Adrenal gland (tissue), 12 donors: ENCODE results near the gene SCUBE3. TPM values are rescaled to one million over a fixed set of nuclear protein-coding genes. Genes with fewer than 3 reads are reported as not detected.

Experiments used
- DNase-seq, 7 donors: peaks; one replicate each; pipeline ENCODE4 v3.0.0-alpha.2; 2019 to 2020
- H3K27ac ChIP-seq, 5 donors: fragments of 200-600 bp; sonication (generic) in 4 of 5; 1 replicate in 3 of 5; 2 replicates in 2 of 5; pipeline versions ENCODE4 v1.5.1 to v1.8.0; 2016 to 2020; ENCODE audit warnings: mild to moderate bottlenecking in 1 of 5
- H3K27me3 ChIP-seq: fragments of 200-600 bp; 2 replicates; pipeline ENCODE4 v1.8.0; 2021
- H3K36me3 ChIP-seq, 2 donors: fragments of 200-600 bp; replicated peaks in 1 of 2; 1 replicate in 1 of 2; 2 replicates in 1 of 2; pipeline versions ENCODE4 v1.5.1 to v1.8.0; 2018 to 2022
- H3K4me1 ChIP-seq, 2 donors: fragments of 200-600 bp; replicated peaks in 1 of 2; 1 replicate in 1 of 2; 2 replicates in 1 of 2; pipeline versions ENCODE4 v1.5.1 to v1.8.0; 2018 to 2021
- H3K4me3 ChIP-seq, 4 donors: fragments of 200-600 bp; sonication (generic) in 3 of 4; one replicate each; pipeline ENCODE4 v1.5.1; 2016 to 2018
- H3K9me3 ChIP-seq, 3 donors: fragments of 200-600 bp; sonication (generic) in 1 of 3; replicated peaks in 1 of 3; 1 replicate in 2 of 3; 2 replicates in 1 of 3; pipeline versions ENCODE4 v1.5.1 to v1.8.0; 2016 to 2021
- POLR2A ChIP-seq, 2 donors: fragments of 450-650 bp; IDR thresholded peaks; one replicate each; pipeline ENCODE4 v1.6.1; 2017; ENCODE audit warnings: antibody characterized with exemption in 2 of 2, mild to moderate bottlenecking in 2 of 2, moderate library complexity in 1 of 2
- WGBS, 4 donors: extraction: QIAGEN DNeasy Blood & Tissue Kit in 2 of 4; methylation state at CpG; one replicate each; pipeline versions ENCODE4 v1.1.5 to v1.1.7; 2013 to 2017; 5-methylcytosine and 5-hydroxymethylcytosine counted together
- intact Hi-C, 2 donors: fragments of 100-400 bp; cut with DNase I; formaldehyde crosslinking; loops; one replicate each; pipeline versions ENCODE4 v1.14.1 to v1.15.0; 2022 to 2023
- polyA plus RNA-seq, 3 donors: library from polyadenylated mRNA; stranded (reverse); fragments of 200-250 nt in 2 of 3; fragments of 350-450 nt in 1 of 3; fragmentation: Illumina TruSeq in 1 of 3; extraction: RNeasy Lipid Tissue Mini Kit (QIAGEN cat#74804) in 1 of 3; gene quantifications; one replicate each; pipeline ENCODE4 v1.2.3, GENCODE V29; 2013 to 2014
- total RNA-seq, 9 donors: library from RNA; depleted of rRNA in 4 of 9; stranded (reverse); fragments of >200 nt in 4 of 9; fragments of 120-200 nt in 1 of 9; fragmentation: NEBNext Ultra II Directional in 1 of 9; extraction: Animal tissue kit (Norgen Biotek cat#: 25700) in 1 of 9; gene quantifications; one replicate each; pipeline versions ENCODE4 v1.1.0 to v1.2.4, GENCODE V29; 2013 to 2023
- TF ChIP-seq, protein P1 (sequence below), 6 experiments: fragments of 450-650 bp in 4 of 6; fragments of 200-600 bp in 2 of 6; sonication (generic) in 1 of 6; IDR thresholded peaks; 1 replicate in 5 of 6; 2 replicates in 1 of 6; pipeline versions ENCODE4 v1.5.1 to v1.8.0; 2016 to 2021; ENCODE audit warnings: antibody characterized with exemption in 6 of 6, mild to moderate bottlenecking in 2 of 6, moderate library complexity in 1 of 6
- donor health status: healthy with polysubstance abuse.
- donor health status: Bipolar disorder and iron deficiency.
- donor health status: DM: yes; HTN: yes; CAD: no.
- donor health status: DM: no; HTN: no; CAD: no.
- donor health status: DM: no; HTN: no; CAD: no.
- donor health status: DM: yes; HTN: yes; CAD: no.

SCUBE3 gene
- total and polyA plus RNA-seq, 12 donors: 0.50 to 32.8 (median 5.4) TPM

GRCh38 chr6:35202066-35202546, 11.7 kb upstream of the SCUBE3 start:
- 76 to 84% (median 80%) methylated on average over 6 of the region's 6 CpGs for WGBS, 4 donors
- Histone ChIP-seq H3K9me3 (no peaks in the 10 kb centered on the region), H3K27me3 (no peaks in the 10 kb centered on the region), H3K4me1 (no peaks in the 10 kb centered on the region), H3K36me3 (no peaks in the 10 kb centered on the region), H3K27ac (no peak overlapping the region), H3K4me3 (no peak overlapping the region)
- TF ChIP-seq, protein P1, sequence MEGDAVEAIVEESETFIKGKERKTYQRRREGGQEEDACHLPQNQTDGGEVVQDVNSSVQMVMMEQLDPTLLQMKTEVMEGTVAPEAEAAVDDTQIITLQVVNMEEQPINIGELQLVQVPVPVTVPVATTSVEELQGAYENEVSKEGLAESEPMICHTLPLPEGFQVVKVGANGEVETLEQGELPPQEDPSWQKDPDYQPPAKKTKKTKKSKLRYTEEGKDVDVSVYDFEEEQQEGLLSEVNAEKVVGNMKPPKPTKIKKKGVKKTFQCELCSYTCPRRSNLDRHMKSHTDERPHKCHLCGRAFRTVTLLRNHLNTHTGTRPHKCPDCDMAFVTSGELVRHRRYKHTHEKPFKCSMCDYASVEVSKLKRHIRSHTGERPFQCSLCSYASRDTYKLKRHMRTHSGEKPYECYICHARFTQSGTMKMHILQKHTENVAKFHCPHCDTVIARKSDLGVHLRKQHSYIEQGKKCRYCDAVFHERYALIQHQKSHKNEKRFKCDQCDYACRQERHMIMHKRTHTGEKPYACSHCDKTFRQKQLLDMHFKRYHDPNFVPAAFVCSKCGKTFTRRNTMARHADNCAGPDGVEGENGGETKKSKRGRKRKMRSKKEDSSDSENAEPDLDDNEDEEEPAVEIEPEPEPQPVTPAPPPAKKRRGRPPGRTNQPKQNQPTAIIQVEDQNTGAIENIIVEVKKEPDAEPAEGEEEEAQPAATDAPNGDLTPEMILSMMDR (IDR thresholded peaks at IDR 0.05): no peak
- no peak for TF ChIP-seq POLR2A (IDR thresholded peaks at IDR 0.05)
- DNase-seq: no peak
- intact Hi-C loops: loop anchor here (5.0 to 10.0 kb wide), 2 partner anchors 55 to 57 kb away; partner anchors contain the start of gene TCP11 (in 1 of the 2)

DNA sequence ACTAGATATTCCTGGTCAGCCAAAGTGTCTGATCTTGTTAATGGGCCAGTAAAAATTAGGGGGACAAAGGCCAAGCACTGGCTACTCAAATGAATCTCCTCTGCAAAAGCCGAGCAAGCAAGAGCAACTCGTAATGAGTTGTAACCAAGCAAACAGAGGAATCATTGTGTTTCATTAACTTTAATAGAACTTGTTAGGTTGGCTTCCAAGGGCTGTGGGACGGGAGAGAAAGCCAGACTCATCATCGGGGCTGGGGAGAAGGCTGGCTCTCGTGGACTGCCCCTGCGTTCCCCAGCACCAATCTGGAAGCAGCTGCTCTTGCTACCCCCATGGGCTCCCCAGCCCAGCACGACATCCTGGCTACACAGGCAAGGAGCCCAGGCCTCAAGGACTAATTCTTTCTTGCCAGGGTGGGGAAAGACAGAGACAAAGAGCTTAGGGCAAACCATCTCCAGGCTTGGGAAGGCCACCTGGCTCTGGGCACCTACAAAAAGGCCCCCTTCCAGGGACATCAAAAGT, 10.5 kb upstream of the SCUBE3 start:
- whole genome bisulfite sequencing, 4 donors: 79 to 86% (median 82%) methylated on average over 5 to 7 of the region's 7 CpGs
- intact Hi-C loops: loop anchor here (5.0 to 10.0 kb wide), 2 partner anchors 56 to 58 kb away; partner anchors contain the start of gene TCP11 (in 1 of the 2)
- no peak for TF ChIP-seq POLR2A (IDR thresholded peaks at IDR 0.05)
- TF ChIP-seq, protein P1 (IDR thresholded peaks at IDR 0.05): no peak

GRCh38 chr6:35203680-35204079, 10.1 kb upstream of the SCUBE3 start:
- intact Hi-C loops: loop anchor here (5.0 to 10.0 kb wide), 2 partner anchors 56 to 59 kb away; partner anchors contain the start of gene TCP11 (in 1 of the 2)
- 21 to 34% (median 29%) methylated on average over 2 of the region's 2 CpGs for WGBS, 4 donors
- H3K27ac ChIP-seq: no peak overlapping the region
- H3K36me3 ChIP-seq: no peaks in the 10 kb centered on the region
- no peak overlapping the region for H3K4me3 ChIP-seq
- H3K4me1 ChIP-seq: no peaks in the 10 kb centered on the region
- no peak for DNase-seq
- H3K9me3 ChIP-seq: no peaks in the 10 kb centered on the region
- TF ChIP-seq POLR2A (IDR thresholded peaks at IDR 0.05): no peak
- TF ChIP-seq, protein P1 (IDR thresholded peaks at IDR 0.05): no peak
- no peaks in the 10 kb centered on the region for H3K27me3 ChIP-seq

More for the DNA sequence above, 10.5 kb upstream of the SCUBE3 start:
- H3K27ac ChIP-seq: no peak overlapping the region
- no peak for DNase-seq
- H3K4me1 ChIP-seq: no peaks in the 10 kb centered on the region
- no peaks in the 10 kb centered on the region for H3K36me3 ChIP-seq
- H3K27me3 ChIP-seq: no peaks in the 10 kb centered on the region
- no peak overlapping the region for H3K4me3 ChIP-seq
- H3K9me3 ChIP-seq: no peaks in the 10 kb centered on the region

- DNase-seq: no peak
- TF ChIP-seq, protein P1 (IDR thresholded peaks at IDR 0.05): no peak
- TF ChIP-seq POLR2A (IDR thresholded peaks at IDR 0.05): no peak
- intact Hi-C loops: loop anchor here in 1 of 2 donors (10.0 kb wide), 1 partner anchor 62 kb away; the partner anchor contains the start of gene TCP11
- Histone ChIP-seq H3K27ac (no peak overlapping the region), H3K9me3 (no peaks in the 10 kb centered on the region), H3K27me3 (no peaks in the 10 kb centered on the region), H3K36me3 (no peaks in the 10 kb centered on the region), H3K4me3 (no peak overlapping the region), H3K4me1 (no peaks in the 10 kb centered on the region)
- 38 to 83% (median 55%) methylated on average over 1 of the region's 1 CpG for WGBS, 4 donors
Observed at GRCh38 chr6:35206346-35206745, 7.4 kb upstream of the SCUBE3 start.
